Glomerular visceral epithelial cell (primary cell): ENCODE data around the gene NAP1L1.

ENCODE experiments used
- DNase-seq: peaks from one replicate; pipeline ENCODE4 v3.0.0-alpha.2; 2016; ENCODE audit errors: extremely low spot score

Gene NAP1L1

GRCh38 chr12:76038176-76038575, 46.3 kb downstream of the NAP1L1 start:
- no peak for DNase-seq

- peak; percentile 69 for DNase-seq
Measured at GRCh38 chr12:76037130-76038103, 47.1 kb downstream of the NAP1L1 start.

- DNase-seq, result no peak
Measured at GRCh38 chr12:76035045-76035444, 49.4 kb downstream of the NAP1L1 start.

GRCh38 chr12:76033081-76034011, 51.1 kb downstream of the NAP1L1 start:
- peak; percentile 40 for DNase-seq

- peak; percentile 61 for DNase-seq
Measured at GRCh38 chr12:76032043-76032981, 52.2 kb downstream of the NAP1L1 start.

- DNase-seq, result peak; percentile 98
Measured at GRCh38 chr12:76031414-76032042, 53.0 kb downstream of the NAP1L1 start, which contains the start of gene PHLDA1. TSS of gene PHLDA1 (minus strand) at chr12:76031776.

GRCh38 chr12:76031081-76031413, 53.4 kb downstream of the NAP1L1 start:
- no peak for DNase-seq

- DNase-seq, result peak; percentile 59
Measured at GRCh38 chr12:76030341-76031080, 54.0 kb downstream of the NAP1L1 start.

- DNase-seq, result peak; percentile 54
Measured at GRCh38 chr12:76029982-76030340, 54.5 kb downstream of the NAP1L1 start.

- DNase-seq, result no peak
Measured at GRCh38 chr12:76028571-76029277, 55.8 kb downstream of the NAP1L1 start.

- no peak for DNase-seq
Measured at GRCh38 chr12:76026643-76027063, 57.8 kb downstream of the NAP1L1 start.

GRCh38 chr12:76025601-76026575, 58.6 kb downstream of the NAP1L1 start:
- DNase-seq, result peak; percentile 30

- peak; percentile 49 for DNase-seq
Measured at GRCh38 chr12:76024942-76025600, 59.4 kb downstream of the NAP1L1 start.

GRCh38 chr12:76024102-76024781, 60.2 kb downstream of the NAP1L1 start:
- DNase-seq, result no peak

GRCh38 chr12:76023069-76023690, 61.3 kb downstream of the NAP1L1 start:
- DNase-seq, result no peak

- DNase-seq, result no peak
Measured at GRCh38 chr12:76022506-76022905, 62.0 kb downstream of the NAP1L1 start.
